ENCODE measurements around the gene ZNF8.
"Not testable (repeated sequence)": the region's sequence is repeated elsewhere in the genome, so short reads cannot be mapped to it uniquely, and the experiment has no call there.

Gene ZNF8

GRCh38 chr19:58278541-58279041 lies at the start of gene ZNF8:
Gene ZNF8 (plus strand): TSS chr19:58278955. CDS start chr19:58279082, 127 bp downstream.
- Histone ChIP-seq H3K9ac (ENCODE audit: low read depth in 1 of 2, low read length in 2 of 2) (peak within 1 kb of the TSS; percentile 80 to 84), H3K36me3 (ENCODE audit: control insufficient read depth in 1 of 2, insufficient read depth in 2 of 2, low read length in 2 of 2) (no peaks in the 10 kb centered on the region), H3K9me3 (ENCODE audit: control insufficient read depth in 1 of 2, low read length in 2 of 2) (peaks cover 5 to 13% of the 10 kb centered on the region in 2 donors)

GRCh38 chr19:58229255-58229639 lies 49.5 kb upstream of the ZNF8 start:
- peaks cover 35 to 38% of the 10 kb centered on the region in 2 donors for H3K9me3 ChIP-seq (ENCODE audit: control insufficient read depth in 1 of 2, low read length in 2 of 2)
- H3K4me3 ChIP-seq (ENCODE audit: low read depth in 1 of 2, low read length in 2 of 2) = peak overlapping the region; percentile 83
- peaks cover 10 to 14% of the 10 kb centered on the region in 2 donors for H3K4me1 ChIP-seq (ENCODE audit: control insufficient read depth in 1 of 2, insufficient read depth in 2 of 2, low read length in 2 of 2)
- H3K36me3 ChIP-seq (ENCODE audit: control insufficient read depth in 1 of 2, insufficient read depth in 2 of 2, low read length in 2 of 2) = peaks cover 20 to 44% of the 10 kb centered on the region in 2 donors
- H3K27ac ChIP-seq (ENCODE audit: low read depth, low read length) = no peak overlapping the region
- H3K27me3 ChIP-seq (ENCODE audit: control insufficient read depth in 1 of 2, insufficient read depth in 2 of 2, low read length in 2 of 2) = no peaks in the 10 kb centered on the region
- H3K9ac ChIP-seq (ENCODE audit: low read depth in 1 of 2, low read length in 2 of 2) = peak overlapping the region in 1 of 2 donors; percentile 58

More at GRCh38 chr19:58278541-58279041, at the start of gene ZNF8:
- H3K4me3 ChIP-seq (ENCODE audit: low read depth in 1 of 2, low read length in 2 of 2) = peak within 1 kb of the TSS; percentile 75 to 91
- H3K4me1 ChIP-seq (ENCODE audit: control insufficient read depth in 1 of 2, insufficient read depth in 2 of 2, low read length in 2 of 2) = peaks cover 9 to 10% of the 10 kb centered on the region in 2 donors
- peak within 1 kb of the TSS; percentile 56 for H3K27ac ChIP-seq (ENCODE audit: low read depth, low read length)
- H3K27me3 ChIP-seq (ENCODE audit: control insufficient read depth in 1 of 2, insufficient read depth in 2 of 2, low read length in 2 of 2) = no peaks in the 10 kb centered on the region

GRCh38 chr19:58237324-58237723 lies 41.4 kb upstream of the ZNF8 start:
- Histone ChIP-seq H3K4me3 (ENCODE audit: low read depth in 1 of 2, low read length in 2 of 2) (peak overlapping the region; percentile 15 to 28), H3K9ac (ENCODE audit: low read depth in 1 of 2, low read length in 2 of 2) (no peak overlapping the region), H3K27ac (ENCODE audit: low read depth, low read length) (no peak overlapping the region), H3K27me3 (ENCODE audit: control insufficient read depth in 1 of 2, insufficient read depth in 2 of 2, low read length in 2 of 2) (no peaks in the 10 kb centered on the region), H3K9me3 (ENCODE audit: control insufficient read depth in 1 of 2, low read length in 2 of 2) (peaks cover 54 to 58% of the 10 kb centered on the region in 2 donors), H3K4me1 (ENCODE audit: control insufficient read depth in 1 of 2, insufficient read depth in 2 of 2, low read length in 2 of 2) (no peaks in the 10 kb centered on the region), H3K36me3 (ENCODE audit: control insufficient read depth in 1 of 2, insufficient read depth in 2 of 2, low read length in 2 of 2) (peaks cover 42 to 79% of the 10 kb centered on the region in 2 donors)

GRCh38 chr19:58243351-58243750 lies 35.4 kb upstream of the ZNF8 start:
- Histone ChIP-seq H3K9ac (ENCODE audit: low read depth in 1 of 2, low read length in 2 of 2) (no peak overlapping the region), H3K4me3 (ENCODE audit: low read depth in 1 of 2, low read length in 2 of 2) (peak overlapping the region in 1 of 2 donors; percentile 45), H3K4me1 (ENCODE audit: control insufficient read depth in 1 of 2, insufficient read depth in 2 of 2, low read length in 2 of 2) (no peaks in the 10 kb centered on the region), H3K27ac (ENCODE audit: low read depth, low read length) (no peak overlapping the region), H3K36me3 (ENCODE audit: control insufficient read depth in 1 of 2, insufficient read depth in 2 of 2, low read length in 2 of 2) (peaks cover 58 to 86% of the 10 kb centered on the region in 2 donors), H3K9me3 (ENCODE audit: control insufficient read depth in 1 of 2, low read length in 2 of 2) (peaks cover 56 to 68% of the 10 kb centered on the region in 2 donors), H3K27me3 (ENCODE audit: control insufficient read depth in 1 of 2, insufficient read depth in 2 of 2, low read length in 2 of 2) (no peaks in the 10 kb centered on the region)

- Histone ChIP-seq H3K27ac (ENCODE audit: low read depth, low read length) (no peak overlapping the region), H3K9ac (ENCODE audit: low read depth in 1 of 2, low read length in 2 of 2) (no peak overlapping the region), H3K36me3 (ENCODE audit: control insufficient read depth in 1 of 2, insufficient read depth in 2 of 2, low read length in 2 of 2) (peaks cover 65 to 99% of the 10 kb centered on the region in 2 donors), H3K9me3 (ENCODE audit: control insufficient read depth in 1 of 2, low read length in 2 of 2) (peaks cover 72 to 87% of the 10 kb centered on the region in 2 donors), H3K27me3 (ENCODE audit: control insufficient read depth in 1 of 2, insufficient read depth in 2 of 2, low read length in 2 of 2) (no peaks in the 10 kb centered on the region), H3K4me3 (ENCODE audit: low read depth in 1 of 2, low read length in 2 of 2) (peak overlapping the region in 1 of 2 donors; percentile 46), H3K4me1 (ENCODE audit: control insufficient read depth in 1 of 2, insufficient read depth in 2 of 2, low read length in 2 of 2) (no peaks in the 10 kb centered on the region)
Measured at GRCh38 chr19:58248886-58249285, 29.9 kb upstream of the ZNF8 start.

- peaks cover 55 to 93% of the 10 kb centered on the region in 2 donors for H3K36me3 ChIP-seq (ENCODE audit: control insufficient read depth in 1 of 2, insufficient read depth in 2 of 2, low read length in 2 of 2)
Measured at GRCh38 chr19:58252102-58252685, 26.6 kb upstream of the ZNF8 start.

GRCh38 chr19:58258259-58258658 lies 20.5 kb upstream of the ZNF8 start:
- H3K4me1 ChIP-seq (ENCODE audit: control insufficient read depth in 1 of 2, insufficient read depth in 2 of 2, low read length in 2 of 2); H3K27me3 ChIP-seq (ENCODE audit: control insufficient read depth in 1 of 2, insufficient read depth in 2 of 2, low read length in 2 of 2); H3K9ac ChIP-seq (ENCODE audit: low read depth in 1 of 2, low read length in 2 of 2); H3K27ac ChIP-seq (ENCODE audit: low read depth, low read length): not testable (repeated sequence)
- Histone ChIP-seq H3K9me3 (ENCODE audit: control insufficient read depth in 1 of 2, low read length in 2 of 2) (peaks cover 86 to 90% of the 10 kb centered on the region in 2 donors), H3K4me3 (ENCODE audit: low read depth in 1 of 2, low read length in 2 of 2) (peak overlapping the region; percentile 30 to 51), H3K36me3 (ENCODE audit: control insufficient read depth in 1 of 2, insufficient read depth in 2 of 2, low read length in 2 of 2) (peaks cover 65 to 92% of the 10 kb centered on the region in 2 donors)

More at GRCh38 chr19:58252102-58252685, 26.6 kb upstream of the ZNF8 start:
- no peak overlapping the region for H3K27ac ChIP-seq (ENCODE audit: low read depth, low read length)
- H3K4me1 ChIP-seq (ENCODE audit: control insufficient read depth in 1 of 2, insufficient read depth in 2 of 2, low read length in 2 of 2) = no peaks in the 10 kb centered on the region
- H3K4me3 ChIP-seq (ENCODE audit: low read depth in 1 of 2, low read length in 2 of 2) = no peak overlapping the region
- H3K9me3 ChIP-seq (ENCODE audit: control insufficient read depth in 1 of 2, low read length in 2 of 2) = peaks cover 72 to 85% of the 10 kb centered on the region in 2 donors
- no peak overlapping the region for H3K9ac ChIP-seq (ENCODE audit: low read depth in 1 of 2, low read length in 2 of 2)
- H3K27me3 ChIP-seq (ENCODE audit: control insufficient read depth in 1 of 2, insufficient read depth in 2 of 2, low read length in 2 of 2) = no peaks in the 10 kb centered on the region

GRCh38 chr19:58261600-58261967 lies 17.2 kb upstream of the ZNF8 start:
- Histone ChIP-seq H3K27ac (ENCODE audit: low read depth, low read length) (no peak overlapping the region), H3K4me1 (ENCODE audit: control insufficient read depth in 1 of 2, insufficient read depth in 2 of 2, low read length in 2 of 2) (no peaks in the 10 kb centered on the region), H3K36me3 (ENCODE audit: control insufficient read depth in 1 of 2, insufficient read depth in 2 of 2, low read length in 2 of 2) (peaks cover 60 to 72% of the 10 kb centered on the region in 2 donors), H3K9ac (ENCODE audit: low read depth in 1 of 2, low read length in 2 of 2) (no peak overlapping the region), H3K4me3 (ENCODE audit: low read depth in 1 of 2, low read length in 2 of 2) (peak overlapping the region; percentile 41 to 43), H3K9me3 (ENCODE audit: control insufficient read depth in 1 of 2, low read length in 2 of 2) (peaks cover 88 to 90% of the 10 kb centered on the region in 2 donors), H3K27me3 (ENCODE audit: control insufficient read depth in 1 of 2, insufficient read depth in 2 of 2, low read length in 2 of 2) (no peaks in the 10 kb centered on the region)

- Histone ChIP-seq H3K4me1 (ENCODE audit: control insufficient read depth in 1 of 2, insufficient read depth in 2 of 2, low read length in 2 of 2) (no peaks in the 10 kb centered on the region), H3K27ac (ENCODE audit: low read depth, low read length) (no peak overlapping the region), H3K36me3 (ENCODE audit: control insufficient read depth in 1 of 2, insufficient read depth in 2 of 2, low read length in 2 of 2) (peaks cover 58 to 69% of the 10 kb centered on the region in 2 donors), H3K4me3 (ENCODE audit: low read depth in 1 of 2, low read length in 2 of 2) (peak overlapping the region; percentile 41 to 43), H3K27me3 (ENCODE audit: control insufficient read depth in 1 of 2, insufficient read depth in 2 of 2, low read length in 2 of 2) (no peaks in the 10 kb centered on the region), H3K9ac (ENCODE audit: low read depth in 1 of 2, low read length in 2 of 2) (no peak overlapping the region), H3K9me3 (ENCODE audit: control insufficient read depth in 1 of 2, low read length in 2 of 2) (peaks cover 90 to 95% of the 10 kb centered on the region in 2 donors)
Measured at GRCh38 chr19:58261968-58262921, 16.5 kb upstream of the ZNF8 start.

GRCh38 chr19:58262922-58263296 lies 15.8 kb upstream of the ZNF8 start:
- peaks cover 52 to 62% of the 10 kb centered on the region in 2 donors for H3K36me3 ChIP-seq (ENCODE audit: control insufficient read depth in 1 of 2, insufficient read depth in 2 of 2, low read length in 2 of 2)
- no peak overlapping the region for H3K27ac ChIP-seq (ENCODE audit: low read depth, low read length)
- no peaks in the 10 kb centered on the region for H3K4me1 ChIP-seq (ENCODE audit: control insufficient read depth in 1 of 2, insufficient read depth in 2 of 2, low read length in 2 of 2)
- peaks cover 83 to 89% of the 10 kb centered on the region in 2 donors for H3K9me3 ChIP-seq (ENCODE audit: control insufficient read depth in 1 of 2, low read length in 2 of 2)
- no peak overlapping the region for H3K9ac ChIP-seq (ENCODE audit: low read depth in 1 of 2, low read length in 2 of 2)
- no peaks in the 10 kb centered on the region for H3K27me3 ChIP-seq (ENCODE audit: control insufficient read depth in 1 of 2, insufficient read depth in 2 of 2, low read length in 2 of 2)
- peak overlapping the region; percentile 41 to 43 for H3K4me3 ChIP-seq (ENCODE audit: low read depth in 1 of 2, low read length in 2 of 2)
